H9 (cell line): ENCODE results near the gene LBX1. TPM values are rescaled to one million over a fixed set of nuclear protein-coding genes. Genes with fewer than 3 reads are reported as not detected.
A peak's percentile ranks its signal among the peaks of the same experiment; 100 is the strongest.

ENCODE experiments used
- DNase-seq: peaks from one replicate; pipeline ENCODE4 v3.0.0-alpha.2; 2017
- H2AFZ ChIP-seq: one replicate; pipeline ENCODE4 v1.6.1; 2013; ENCODE audit warnings: mild to moderate bottlenecking, low read length, control low read depth, moderate library complexity
- H2AK5ac ChIP-seq: 2 replicates; pipeline ENCODE4 v1.6.1; 2013; ENCODE audit warnings: low read length, control low read depth, mixed read lengths; ENCODE audit not compliant: insufficient read length
- H2BK120ac ChIP-seq: one replicate; pipeline ENCODE4 v1.6.1; 2013; ENCODE audit warnings: low read depth, mild to moderate bottlenecking, low read length, control low read depth, inconsistent platforms; ENCODE audit not compliant: poor library complexity, severe bottlenecking
- H2BK12ac ChIP-seq: 2 replicates; pipeline ENCODE4 v1.6.1; 2013; ENCODE audit warnings: low read length, control low read depth, mixed read lengths, low read depth; ENCODE audit not compliant: insufficient read length
- H2BK15ac ChIP-seq: 2 replicates; pipeline ENCODE4 v1.6.1; 2013; ENCODE audit warnings: low read depth, low read length, control low read depth
- H2BK20ac ChIP-seq: one replicate; pipeline ENCODE4 v1.6.1; 2013; ENCODE audit warnings: low read depth, mild to moderate bottlenecking, low read length, control low read depth, inconsistent platforms; ENCODE audit not compliant: poor library complexity, severe bottlenecking
- H2BK5ac ChIP-seq: 2 replicates; pipeline ENCODE4 v1.6.1; 2013; ENCODE audit warnings: low read length, control low read depth, mixed read lengths; ENCODE audit not compliant: insufficient read length
- H3K14ac ChIP-seq: 2 replicates; pipeline ENCODE4 v1.6.1; 2013; ENCODE audit warnings: low read length, control low read depth; ENCODE audit not compliant: insufficient read depth
- H3K18ac ChIP-seq: 2 replicates; pipeline ENCODE4 v1.6.1; 2013; ENCODE audit warnings: low read depth, mild to moderate bottlenecking, mixed read lengths, low read length, control low read depth; ENCODE audit not compliant: insufficient read length
- H3K23ac ChIP-seq: 2 replicates; pipeline ENCODE4 v1.6.1; 2013; ENCODE audit warnings: low read length, control low read depth, mixed read lengths, low read depth; ENCODE audit not compliant: insufficient read length
- H3K23me2 ChIP-seq: 2 replicates; pipeline ENCODE4 v1.6.1; 2013; ENCODE audit warnings: low read depth, mild to moderate bottlenecking, mixed read lengths, low read length, control low read depth; ENCODE audit not compliant: insufficient read length, poor library complexity, severe bottlenecking
- H3K27ac ChIP-seq: 2 replicates; pipeline ENCODE4 v1.5.1; 2013; ENCODE audit warnings: low read length, control low read depth, mixed read lengths, low read depth; ENCODE audit not compliant: insufficient read length
- H3K27me3 ChIP-seq: 2 replicates; pipeline ENCODE4 v1.6.1; 2013; ENCODE audit warnings: low read length, control low read depth, inconsistent platforms; ENCODE audit not compliant: insufficient read depth
- H3K4ac ChIP-seq: 2 replicates; pipeline ENCODE4 v1.6.1; 2013; ENCODE audit warnings: low read depth, mild to moderate bottlenecking, control low read depth, inconsistent platforms, low read length, moderate library complexity
- H3K4me1 ChIP-seq: 2 replicates; pipeline ENCODE4 v1.6.1; 2013; ENCODE audit warnings: low read length, control low read depth, inconsistent platforms; ENCODE audit not compliant: insufficient read depth
- H3K4me2 ChIP-seq: 2 replicates; pipeline ENCODE4 v1.6.1; 2013; ENCODE audit warnings: low read length, control low read depth, mixed read lengths; ENCODE audit not compliant: insufficient read length, insufficient read depth
- H3K56ac ChIP-seq: 2 replicates; pipeline ENCODE4 v1.6.1; 2013; ENCODE audit warnings: low read depth, mild to moderate bottlenecking, mixed read lengths, low read length, control low read depth; ENCODE audit not compliant: insufficient read length
- H3K79me1 ChIP-seq: 2 replicates; pipeline ENCODE4 v1.6.1; 2013; ENCODE audit warnings: low read depth, mild to moderate bottlenecking, moderate library complexity, low read length, control low read depth, inconsistent platforms; ENCODE audit not compliant: insufficient read depth, poor library complexity, severe bottlenecking
- H3K79me2 ChIP-seq: 2 replicates; pipeline ENCODE4 v1.6.1; 2013; ENCODE audit warnings: low read length, control low read depth, inconsistent platforms; ENCODE audit not compliant: insufficient read depth
- H3K9ac ChIP-seq: 2 replicates; pipeline ENCODE4 v1.6.1; 2013; ENCODE audit warnings: low read length, control low read depth, mixed read lengths; ENCODE audit not compliant: insufficient read length; ENCODE audit errors: extremely low read depth
- H3K9me3 ChIP-seq: one replicate; pipeline ENCODE4 v1.6.1; 2013; ENCODE audit warnings: low read depth, low read length, inconsistent platforms; ENCODE audit not compliant: control insufficient read depth
- H3T11ph ChIP-seq: one replicate; pipeline ENCODE4 v1.6.1; 2013; ENCODE audit warnings: mild to moderate bottlenecking, low read length, control low read depth, inconsistent platforms
- H4K20me1 ChIP-seq: one replicate; pipeline ENCODE4 v1.6.1; 2013; ENCODE audit not compliant: control insufficient read depth, insufficient read length, insufficient read depth
- H4K5ac ChIP-seq: 2 replicates; pipeline ENCODE4 v1.6.1; 2013; ENCODE audit warnings: low read depth, mild to moderate bottlenecking, mixed read lengths, low read length, control low read depth; ENCODE audit not compliant: insufficient read length
- H4K8ac ChIP-seq: replicated peaks from 2 replicates; pipeline ENCODE4 v1.6.1; 2013; ENCODE audit warnings: low read length, control low read depth, mixed read lengths, low read depth; ENCODE audit not compliant: insufficient read length
- H4K91ac ChIP-seq: 2 replicates; pipeline ENCODE4 v1.6.1; 2013; ENCODE audit warnings: low read depth, mild to moderate bottlenecking, moderate library complexity, mixed read lengths, low read length, control low read depth; ENCODE audit not compliant: insufficient read length
- H3K27ac Mint-ChIP-seq, 3 experiments: 2 replicates in 2 of 3; 3 replicates in 1 of 3; pipeline ENCODE4 v1.8.0; 2020 to 2021; ENCODE audit warnings: mixed read lengths in 3 of 3, mild to moderate bottlenecking in 1 of 3, moderate library complexity in 1 of 3
- H3K27me3 Mint-ChIP-seq: 2 replicates; pipeline ENCODE4 v1.8.0; 2021; ENCODE audit warnings: low read depth, mild to moderate bottlenecking, moderate library complexity, mixed read lengths
- H3K36me3 Mint-ChIP-seq, 3 experiments: 2 replicates in 2 of 3; 3 replicates in 1 of 3; pipeline ENCODE4 v1.8.0; 2020 to 2021; ENCODE audit warnings: low read depth in 3 of 3, mixed read lengths in 3 of 3; ENCODE audit not compliant: insufficient read depth in 1 of 3
- H3K4me1 Mint-ChIP-seq, 2 experiments: 2 replicates each; pipeline ENCODE4 v1.8.0; 2020; ENCODE audit warnings: mixed read lengths in 2 of 2
- H3K4me3 Mint-ChIP-seq, 2 experiments: 2 replicates in 1 of 2; 3 replicates in 1 of 2; pipeline ENCODE4 v1.8.0; 2020 to 2021; ENCODE audit warnings: mild to moderate bottlenecking in 2 of 2, mixed read lengths in 2 of 2, moderate library complexity in 1 of 2
- H3K9me3 Mint-ChIP-seq, 2 experiments: 2 replicates in 1 of 2; 3 replicates in 1 of 2; pipeline ENCODE4 v1.8.0; 2020; ENCODE audit warnings: mild to moderate bottlenecking in 2 of 2, mixed read lengths in 2 of 2, moderate library complexity in 1 of 2
- CTCF ChIP-seq: fragments of 200-600 bp; sonication (generic); conservative IDR thresholded peaks from 3 replicates; pipeline ENCODE4 v1.8.0; 2021; ENCODE audit warnings: antibody characterized with exemption, mild to moderate bottlenecking
- WGBS: extraction: QIAGEN DNeasy Blood & Tissue Kit; methylation state at CpG from one replicate; pipeline ENCODE4 v1.1.7; 2013; ENCODE audit warnings: missing lambda C conversion rate, low lambda C conversion rate, mixed read lengths; ENCODE audit not compliant: insufficient read length; ENCODE audit errors: extremely low coverage; 5-methylcytosine and 5-hydroxymethylcytosine counted together
- long read RNA-seq: library from polyadenylated mRNA; unstranded; transcript quantifications from one replicate; pipeline ENCODE4 v2.0.0, GENCODE V29; 2020
- total RNA-seq: library from RNA; stranded (reverse); gene quantifications from 2 replicates; pipeline ENCODE4 v1.2.1, GENCODE V29; 2021

Gene LBX1
- not detected in 2 replicates for total RNA-seq
- long read RNA-seq: 0 reads

GRCh38 chr10:101229266-101230182 lies at the start of gene LBX1:
TSS of gene LBX1 (minus strand) at chr10:101229463. CDS start at chr10:101228815, 648 bp downstream.
- Histone ChIP-seq H3K23ac (no peak within 1 kb of the TSS), H2BK5ac (no peak within 1 kb of the TSS), H3K27me3 (peaks cover 99% of the 10 kb centered on the region), H2BK15ac (no peak within 1 kb of the TSS), H3K79me1 (no peaks in the 10 kb centered on the region), H3K4me2 (no peak within 1 kb of the TSS), H2BK12ac (no peak within 1 kb of the TSS), H3K9ac (no peak within 1 kb of the TSS), H3K14ac (no peak within 1 kb of the TSS), H3K9me3 (no peaks in the 10 kb centered on the region), H4K91ac (no peak within 1 kb of the TSS), H3K4ac (no peak within 1 kb of the TSS), H3K4me1 (no peaks in the 10 kb centered on the region), H3K23me2 (no peaks in the 10 kb centered on the region), H4K5ac (no peak within 1 kb of the TSS), H3K18ac (no peak within 1 kb of the TSS), H4K8ac (no peak within 1 kb of the TSS), H3K56ac (no peak within 1 kb of the TSS), H2BK20ac (no peak within 1 kb of the TSS), H2AK5ac (no peak within 1 kb of the TSS), H2BK120ac (no peak within 1 kb of the TSS), H3T11ph (no peak within 1 kb of the TSS), H2AFZ (no peak within 1 kb of the TSS), H3K27ac (no peak within 1 kb of the TSS), H4K20me1 (no peaks in the 10 kb centered on the region), H3K79me2 (no peaks in the 10 kb centered on the region)
- no peak within 1 kb of the TSS for H3K27ac Mint-ChIP-seq
- no peak for DNase-seq
- peaks cover 3 to 4% of the 10 kb centered on the region in 2 experiments; a peak in 4 of 5 replicates for H3K9me3 Mint-ChIP-seq
- no peaks in the 10 kb centered on the region; a peak in 1 of 7 replicates for H3K36me3 Mint-ChIP-seq
- no peak for TF ChIP-seq CTCF
- peaks cover 98% of the 10 kb centered on the region for H3K27me3 Mint-ChIP-seq
- H3K4me1 Mint-ChIP-seq: peaks cover 14 to 30% of the 10 kb centered on the region in 2 experiments
- H3K4me3 Mint-ChIP-seq: peak within 1 kb of the TSS in 1 of 2 experiments; percentile 69; a peak in 3 of 5 replicates
- no CpG with 5 or more reads among the region's 63 CpGs for WGBS
